ENCODE measurements around the gene LST1.

Gene LST1

GRCh38 chr6:31621320-31621939 lies 35.4 kb downstream of the LST1 start:
- DNase-seq, result no peak

- no peak for DNase-seq
These were observed 35.9 kb downstream of the LST1 start for GRCh38 chr6:31621991-31622390.

- no peak for DNase-seq
These were observed 36.6 kb downstream of the LST1 start for GRCh38 chr6:31622684-31623091.

- no peak for DNase-seq
These were observed 38.0 kb downstream of the LST1 start for GRCh38 chr6:31624070-31624469.

GRCh38 chr6:31626952-31627351 lies 40.9 kb downstream of the LST1 start:
- DNase-seq, result no peak

GRCh38 chr6:31627690-31628287 lies 41.7 kb downstream of the LST1 start:
- no peak for DNase-seq

- no peak for DNase-seq
These were observed 42.9 kb downstream of the LST1 start for GRCh38 chr6:31629014-31629413.

GRCh38 chr6:31630177-31630934 lies 44.3 kb downstream of the LST1 start:
- DNase-seq, result no peak

- DNase-seq, result no peak
These were observed 45.1 kb downstream of the LST1 start for GRCh38 chr6:31631209-31631608.

GRCh38 chr6:31631681-31632278 lies 45.7 kb downstream of the LST1 start:
- no peak for DNase-seq

- DNase-seq, result no peak
These were observed 46.3 kb downstream of the LST1 start for GRCh38 chr6:31632279-31632946.

GRCh38 chr6:31633447-31633846 lies 47.4 kb downstream of the LST1 start:
- no peak for DNase-seq

- no peak for DNase-seq
These were observed 48.1 kb downstream of the LST1 start for GRCh38 chr6:31634131-31634530.

GRCh38 chr6:31634969-31635575 lies 49.0 kb downstream of the LST1 start:
- DNase-seq, result no peak

GRCh38 chr6:31636698-31637596 lies 50.9 kb downstream of the LST1 start:
- no peak for DNase-seq

Measured in hematopoietic multipotent progenitor cell treated with erythropoietin and hydrocortisone succinate and interleukin-3 and kit ligand, for 8 days (in vitro differentiated cells).